ENCODE results near the gene BYSL. TPM values are rescaled to one million over a fixed set of nuclear protein-coding genes. Genes with fewer than 3 reads are reported as not detected.
A peak's percentile ranks its signal among the peaks of the same experiment; 100 is the strongest.

BYSL gene
- total and polyA plus RNA-seq, 9 of the 15 experiments (the other 6 are each of a cell fraction or from before 2014, with no cell fraction given): 22.2 to 92.3 (median 53.4) TPM

GRCh38 chr6:41921712-41921998 is 356 bp downstream of the BYSL start (continued):
- TF ChIP-seq CEBPZ (IDR thresholded peaks at IDR 0.05; ENCODE audit: borderline replicate concordance, low read depth, low read length): no peak
- TF ChIP-seq RBM39 (optimal IDR thresholded peaks at IDR 0.05; ENCODE audit: low read depth, low read length): peak; percentile 24
- no peak for TF ChIP-seq ZBTB11 (CRISPR knock-in tag; IDR thresholded peaks at IDR 0.05)
- no peak for TF ChIP-seq NCOA6 (IDR thresholded peaks at IDR 0.05)
- TF ChIP-seq ARNT (IDR thresholded peaks at IDR 0.05): no peak
- TF ChIP-seq AFF4 (CRISPR knock-in tag; IDR thresholded peaks at IDR 0.05): no peak
- 0 out of 2 replicates have a peak, but pooled peaks have one; percentile 8 for TF ChIP-seq TOE1 (IDR thresholded peaks at IDR 0.05; ENCODE audit: borderline replicate concordance)
- TF ChIP-seq TOE1 (CRISPR knock-in tag; IDR thresholded peaks at IDR 0.05; ENCODE audit: borderline replicate concordance, low read depth): no peak
- TF ChIP-seq CBX8 (IDR thresholded peaks at IDR 0.05; ENCODE audit: borderline replicate concordance, extremely low read depth, low read depth, low read length, poor library complexity, severe bottlenecking): no peak
- TF ChIP-seq POLR2G (IDR thresholded peaks at IDR 0.05; ENCODE audit: low read depth, low read length): peak; percentile 60; the same call in 1 of the 2 replicates
- no peak for TF ChIP-seq KDM2B (CRISPR knock-in tag; IDR thresholded peaks at IDR 0.05)
- TF ChIP-seq E2F6 (IDR thresholded peaks at IDR 0.05; ENCODE audit: borderline replicate concordance in 1 of 2, extremely low read depth in 1 of 2, insufficient read depth in 1 of 2, insufficient read length in 1 of 2, low read depth in 1 of 2, low read length in 1 of 2, poor library complexity in 1 of 2, severe bottlenecking in 1 of 2): peak in 1 of 2 experiments; percentile 5
- no peak for TF ChIP-seq ZNF253 (CRISPR knock-in tag; conservative IDR thresholded peaks at IDR 0.05)
